NCI-H1048 (cell line): ENCODE results near the gene CLNK.
"Not testable (repeated sequence)": the region's sequence is repeated elsewhere in the genome, so short reads cannot be mapped to it uniquely, and the experiment has no call there.

Experiments used
- DNase-seq: peaks from one replicate; lab custom pipeline; 2025; lab: John Stamatoyannopoulos, UW

Gene CLNK

DNA sequence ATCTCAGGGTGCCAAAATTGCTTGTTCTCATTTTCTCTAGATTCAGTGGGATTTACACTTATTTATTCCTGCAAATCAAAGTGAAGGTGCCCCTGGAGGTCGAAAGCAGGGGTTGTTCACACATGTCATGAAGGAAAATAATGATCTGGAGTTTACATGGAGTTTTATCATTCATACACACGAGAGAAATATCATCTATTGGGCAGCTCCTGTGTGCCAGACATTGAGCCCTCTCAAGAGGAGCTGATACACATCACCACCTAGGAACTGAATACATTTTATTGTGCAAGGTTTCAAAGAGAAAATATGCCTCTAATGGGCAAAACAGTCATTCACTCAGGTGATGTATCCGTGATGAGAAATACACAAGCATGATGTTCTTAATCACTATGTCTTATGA is 23.5 kb downstream of the CLNK start:
- no peak for DNase-seq

DNA sequence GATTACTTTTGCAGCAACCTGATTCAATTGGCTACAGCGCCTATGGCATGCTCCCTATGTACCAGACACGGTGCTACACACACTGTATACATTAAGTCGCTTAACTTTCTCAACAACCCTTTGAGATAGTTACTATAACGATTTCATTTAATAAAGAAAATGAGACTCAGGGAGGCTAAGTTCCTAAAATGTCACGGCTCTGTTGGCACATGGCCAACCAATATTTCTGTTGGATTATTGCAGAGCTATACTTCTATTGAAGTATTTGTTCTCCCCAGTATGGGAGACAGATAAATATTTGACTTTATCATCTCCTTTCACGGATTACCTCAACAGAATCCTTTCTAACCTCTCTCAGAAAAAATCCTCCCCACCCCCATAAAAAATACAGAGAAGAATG is 25.3 kb downstream of the CLNK start:
- no peak for DNase-seq

DNA sequence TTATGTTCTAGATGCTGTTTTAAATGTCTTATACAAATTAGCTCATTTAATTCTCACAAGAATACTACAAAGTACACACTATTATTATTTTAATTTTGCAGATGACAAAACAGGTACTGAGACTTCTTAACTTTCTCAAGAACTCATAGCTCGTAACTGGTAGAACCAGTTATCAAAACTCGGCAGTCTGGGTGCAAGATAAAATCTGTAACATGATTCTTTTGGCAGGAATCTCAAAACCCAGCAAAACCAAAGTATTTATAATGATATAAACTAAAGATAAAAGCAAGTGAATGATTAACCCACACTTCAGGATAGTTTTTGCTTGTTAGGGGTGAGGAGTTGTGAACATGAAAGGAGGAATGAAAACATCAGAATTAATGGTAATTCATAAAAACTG is 27.6 kb downstream of the CLNK start:
- no peak for DNase-seq

DNA sequence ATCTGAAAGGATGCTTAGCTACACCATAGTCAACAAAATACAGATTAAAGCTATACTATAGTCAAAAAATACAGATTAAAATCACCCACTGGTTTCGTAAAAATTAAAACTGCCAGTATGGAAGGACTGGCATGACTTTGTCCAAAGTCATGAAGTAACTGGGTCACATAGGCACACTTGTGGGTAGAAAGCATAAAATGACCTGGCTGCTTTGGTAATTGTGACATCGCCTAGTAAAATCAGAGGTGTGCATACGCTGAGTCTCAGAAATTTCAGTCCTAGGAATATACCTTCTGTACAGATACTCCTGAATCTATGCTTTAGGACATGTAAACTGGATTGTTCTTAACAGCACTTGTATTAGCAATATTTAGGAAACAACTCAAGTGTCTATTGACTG is 28.1 kb downstream of the CLNK start:
- no peak for DNase-seq

DNA sequence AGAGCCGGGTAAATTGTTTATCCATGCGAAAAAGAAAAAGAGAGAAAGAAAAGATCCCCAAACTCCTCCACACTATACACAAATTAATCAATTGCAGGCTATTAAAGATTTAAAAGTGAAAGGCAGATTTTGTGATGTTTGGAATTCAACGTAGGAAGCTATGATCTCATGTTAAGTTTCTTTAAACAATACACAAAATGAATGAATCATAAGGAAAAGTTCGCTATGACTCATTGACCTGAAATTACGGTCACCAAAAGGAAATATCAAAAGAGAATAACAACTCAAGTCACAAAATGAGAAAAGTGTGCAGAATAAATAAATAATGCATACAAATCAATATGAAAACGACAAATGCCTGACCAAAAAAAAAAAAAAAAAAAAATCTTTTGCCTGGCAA is 28.6 kb downstream of the CLNK start:
- no peak for DNase-seq

DNA sequence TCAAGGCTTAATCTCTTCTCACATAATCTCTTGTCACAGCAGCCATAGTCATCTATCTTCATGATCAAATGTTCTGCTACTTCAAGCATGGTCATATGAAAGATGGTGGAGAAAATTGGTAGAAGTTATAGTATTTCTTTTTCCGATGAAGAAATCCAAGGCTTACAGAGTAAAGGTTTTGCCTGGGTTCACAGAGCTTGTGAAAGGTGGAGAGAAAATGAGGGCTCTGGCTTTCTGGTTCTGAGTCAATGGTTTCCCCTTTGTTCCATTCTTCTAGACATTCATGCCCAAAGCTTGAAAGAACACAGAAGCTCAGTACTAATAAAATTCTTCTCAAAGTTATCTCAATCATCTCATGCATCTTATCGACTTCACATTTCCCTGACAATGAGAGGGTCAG is 36.1 kb downstream of the CLNK start:
- DNase-seq: no peak

DNA sequence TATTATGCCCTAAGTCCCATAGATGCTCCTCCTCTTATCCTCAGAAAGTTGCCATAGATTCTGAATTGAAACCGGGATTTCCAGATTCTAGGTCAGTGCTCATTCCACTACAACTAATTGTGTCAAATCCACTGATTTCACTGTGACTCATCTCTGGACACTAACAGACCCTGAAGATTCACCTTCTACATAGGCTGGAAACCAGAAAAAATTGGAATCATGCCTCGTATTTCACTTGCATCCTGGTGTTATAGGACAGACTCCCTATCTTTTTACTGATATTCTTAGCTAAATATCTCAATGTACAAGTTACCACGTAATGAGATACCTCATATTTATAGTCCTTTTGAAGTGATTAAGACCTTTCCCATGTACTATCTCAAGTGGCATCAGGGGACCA is 36.7 kb downstream of the CLNK start:
- no peak for DNase-seq

DNA sequence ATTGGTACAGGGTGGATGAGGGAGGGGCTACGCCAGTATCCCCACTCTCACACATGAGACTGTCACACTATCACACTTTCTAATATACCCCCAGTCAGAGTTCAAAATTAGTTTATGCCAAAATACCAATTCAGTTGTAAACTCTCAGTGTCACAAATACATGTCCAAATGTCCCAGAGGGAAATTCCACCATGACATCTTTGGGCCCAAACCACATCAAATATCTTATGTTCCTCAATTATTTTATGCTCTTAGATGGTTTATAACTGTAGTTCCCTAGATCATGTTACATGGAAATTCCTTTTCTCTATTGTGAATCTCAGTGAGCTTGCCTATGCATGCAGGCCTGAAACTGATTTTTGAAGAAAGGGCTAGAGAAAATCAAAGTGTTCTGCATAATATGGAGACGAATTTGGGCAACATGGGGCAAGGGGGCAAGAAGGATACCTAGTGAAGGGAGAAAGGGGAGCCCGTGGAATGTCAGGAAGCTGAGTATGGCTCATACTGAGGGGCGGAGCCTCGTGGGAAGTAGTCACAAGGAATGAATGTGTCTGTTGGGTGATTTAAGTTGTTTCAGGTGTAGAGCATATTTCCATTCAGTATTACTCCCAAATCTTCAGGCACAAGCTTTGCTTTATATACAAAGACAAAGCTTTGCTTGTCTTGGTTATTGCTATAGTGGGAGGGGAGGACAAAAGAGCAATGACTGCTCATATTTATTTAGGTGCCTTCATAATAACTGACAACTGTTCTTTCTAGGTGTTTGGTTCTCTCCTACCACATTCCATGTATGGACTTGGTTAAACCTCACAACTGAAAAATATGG is 40.8 kb downstream of the CLNK start:
- DNase-seq: no peak

DNA sequence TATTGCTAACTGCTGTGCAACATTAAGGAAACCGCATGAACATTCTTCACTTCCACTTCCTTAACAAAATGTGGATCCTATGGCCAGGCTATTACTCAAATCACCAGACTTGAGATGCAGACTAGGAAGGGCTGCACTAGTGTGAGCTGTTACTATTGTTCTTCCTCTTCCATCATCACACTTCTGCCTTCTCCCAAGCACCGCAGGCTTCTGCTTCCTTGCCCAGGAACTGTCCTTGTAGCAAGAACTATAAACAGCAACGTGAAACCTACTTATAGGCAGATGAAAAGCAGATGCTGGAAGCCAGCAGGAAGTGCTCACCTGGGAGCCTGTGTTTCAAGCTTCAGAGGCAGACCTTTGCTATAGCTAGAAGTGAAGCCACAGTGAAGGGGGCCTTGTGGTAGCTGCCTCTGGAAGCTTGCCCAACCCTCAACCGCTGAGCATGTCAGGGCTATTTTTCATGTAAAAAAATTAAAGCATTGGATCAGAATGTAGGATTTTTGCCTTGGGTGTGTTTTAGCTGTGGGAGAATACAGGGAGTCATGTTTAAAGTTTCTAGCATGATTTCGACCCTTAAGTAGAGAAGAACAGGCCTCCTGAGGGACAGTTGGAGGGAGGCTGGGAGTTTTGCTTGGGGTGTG is 43.9 kb downstream of the CLNK start:
- DNase-seq: no peak

DNA sequence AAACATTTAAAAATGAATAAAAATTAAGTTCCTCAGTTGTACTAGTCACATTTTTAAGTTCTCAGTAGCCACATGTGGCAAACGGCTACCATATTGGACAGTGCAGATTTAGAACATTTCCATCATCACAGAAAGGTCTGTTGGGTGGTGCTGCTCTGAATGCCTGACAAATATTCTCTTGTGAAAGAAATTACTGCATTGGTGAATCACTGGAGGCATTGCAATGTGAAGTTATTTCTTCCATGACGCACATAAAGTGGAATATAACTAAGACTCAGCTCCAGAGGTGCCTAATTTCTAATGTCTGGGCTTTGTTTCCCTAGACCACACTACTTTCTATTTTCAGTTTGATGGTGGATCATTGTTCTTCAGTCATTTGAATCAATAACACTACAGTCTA is 44.9 kb downstream of the CLNK start:
- no peak for DNase-seq

DNA sequence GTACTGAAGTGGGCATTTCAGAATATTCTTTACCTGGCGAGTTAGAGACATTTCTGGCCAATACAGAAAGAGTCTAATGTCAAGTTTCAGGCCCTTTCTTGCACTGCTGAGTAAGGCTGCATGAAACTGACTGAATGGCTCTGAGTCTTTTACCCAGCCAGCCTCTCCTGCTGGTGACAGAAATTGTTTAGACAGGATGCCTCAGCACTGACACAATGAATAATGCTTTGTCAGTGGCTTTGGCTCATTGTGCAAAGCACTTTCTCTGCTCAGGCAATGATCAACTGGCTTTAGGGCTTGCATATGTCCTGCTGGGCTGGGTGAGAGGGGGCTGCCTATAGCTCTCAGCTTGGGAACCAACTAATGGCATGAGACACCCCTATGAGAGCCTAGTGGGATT is 45.5 kb downstream of the CLNK start:
- no peak for DNase-seq

DNA sequence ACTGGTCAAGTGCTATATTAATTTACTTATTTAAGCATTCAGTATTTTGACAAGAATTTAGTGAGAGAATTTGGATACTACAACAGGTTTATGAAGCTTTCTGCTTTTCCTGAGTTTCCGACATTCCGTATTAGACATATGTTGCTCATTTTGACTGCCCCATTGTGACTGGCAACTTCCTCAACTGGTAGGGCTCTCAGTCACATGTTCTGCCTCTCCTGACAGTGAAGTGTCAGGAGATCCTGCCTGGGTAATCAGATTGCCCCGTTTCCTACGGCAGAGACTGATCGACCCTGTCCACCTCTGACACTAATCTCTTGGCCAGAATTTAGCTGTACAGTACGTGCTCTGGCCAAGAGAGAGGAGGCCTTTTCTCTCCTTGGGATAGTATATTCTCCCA is 49.5 kb downstream of the CLNK start:
- no peak for DNase-seq

DNA sequence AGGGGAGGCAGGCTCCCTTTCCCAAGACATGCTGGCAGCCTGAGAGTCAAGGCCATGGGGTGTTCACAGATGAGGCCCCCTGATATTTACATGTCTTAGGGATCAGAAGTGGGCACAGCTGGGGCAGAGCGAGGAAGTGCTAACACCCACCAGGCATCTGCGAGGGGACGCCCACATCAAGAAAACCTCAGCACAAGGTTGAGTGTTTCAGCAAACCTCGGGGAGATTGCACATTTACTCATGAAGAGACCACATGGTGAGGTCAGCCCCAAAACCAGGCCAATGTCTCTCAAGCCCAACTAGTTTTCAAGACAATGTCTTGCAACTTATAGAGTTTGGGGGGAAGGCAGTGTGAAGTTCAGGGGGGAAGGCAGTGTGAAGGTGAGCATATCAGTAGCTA is 55.2 kb downstream of the CLNK start:
- no peak for DNase-seq

DNA sequence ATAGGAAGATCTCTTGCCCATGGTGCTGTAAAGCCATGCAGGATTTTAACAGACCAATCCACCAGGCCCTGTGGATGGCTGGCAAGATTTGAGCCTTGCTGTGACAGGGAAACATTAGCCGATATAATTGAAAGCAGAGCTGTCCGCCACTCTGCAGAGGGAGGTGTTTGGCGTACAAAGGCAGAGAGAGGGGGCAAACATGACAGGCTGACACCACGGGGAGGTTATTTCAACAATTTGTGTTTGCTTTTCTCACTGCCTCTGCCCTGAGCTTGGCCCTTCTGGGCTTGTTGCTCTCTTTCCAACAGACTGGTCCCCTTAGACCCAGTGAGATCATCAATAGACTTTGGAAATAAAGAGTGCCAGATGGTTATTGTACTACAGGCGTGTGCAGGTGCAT is 59.4 kb downstream of the CLNK start:
- DNase-seq: no peak

DNA sequence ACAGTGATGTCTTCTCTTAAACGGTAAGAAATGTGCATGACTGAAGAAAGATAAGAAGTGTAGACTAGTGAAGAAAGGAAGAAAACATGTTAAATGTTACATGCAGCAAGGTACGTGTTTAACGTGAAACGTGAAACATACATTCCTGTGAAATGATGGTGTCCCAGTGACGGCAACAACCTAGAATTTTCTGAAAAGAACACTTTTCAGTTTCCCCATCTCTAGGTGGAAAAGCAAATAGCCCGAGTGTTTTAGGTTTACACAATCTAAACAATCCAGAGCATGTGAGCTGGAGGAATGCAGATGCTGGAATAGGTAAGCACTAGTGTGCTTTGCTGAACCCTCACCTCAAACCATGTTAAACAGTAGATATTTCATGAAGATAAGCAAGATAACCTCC is 60.7 kb downstream of the CLNK start:
- DNase-seq: no peak

DNA sequence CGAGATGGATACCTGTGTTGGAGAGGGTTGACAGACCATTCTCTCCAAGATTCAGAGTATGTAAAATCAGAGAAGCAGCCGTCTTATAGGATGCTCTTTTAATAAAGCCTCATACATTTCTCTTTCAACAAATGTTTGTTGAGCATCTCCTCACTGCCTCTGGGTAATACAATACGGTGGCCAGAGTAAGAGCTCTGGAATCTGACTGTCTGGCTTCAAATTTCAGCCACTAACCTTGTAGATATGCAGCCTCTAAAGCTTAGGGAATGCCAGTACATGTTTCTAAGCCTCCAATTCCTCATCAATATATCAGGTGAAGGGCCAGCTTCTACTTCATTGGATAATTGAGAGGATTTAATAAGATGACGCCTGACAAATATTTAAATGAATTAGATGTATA is 61.3 kb downstream of the CLNK start:
- DNase-seq: no peak

DNA sequence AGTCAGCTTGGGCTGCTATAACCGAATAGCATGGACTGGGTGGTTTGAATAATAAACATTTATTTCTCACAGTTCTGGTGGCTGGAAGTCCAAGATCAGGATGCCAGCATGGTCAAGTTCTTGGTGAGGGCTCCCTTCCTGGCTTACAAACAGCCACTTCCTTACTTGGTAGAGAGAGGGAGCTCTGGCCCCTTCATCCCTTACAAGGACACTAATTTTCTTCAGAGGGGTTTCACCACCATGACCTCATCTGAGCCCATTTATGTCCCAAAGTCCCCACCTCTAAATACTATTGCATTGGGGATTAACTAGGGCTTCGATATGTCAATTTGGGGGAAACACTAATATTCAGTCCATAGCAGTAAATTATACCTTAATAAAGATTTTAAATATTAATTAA is 61.8 kb downstream of the CLNK start:
- DNase-seq: no peak

DNA sequence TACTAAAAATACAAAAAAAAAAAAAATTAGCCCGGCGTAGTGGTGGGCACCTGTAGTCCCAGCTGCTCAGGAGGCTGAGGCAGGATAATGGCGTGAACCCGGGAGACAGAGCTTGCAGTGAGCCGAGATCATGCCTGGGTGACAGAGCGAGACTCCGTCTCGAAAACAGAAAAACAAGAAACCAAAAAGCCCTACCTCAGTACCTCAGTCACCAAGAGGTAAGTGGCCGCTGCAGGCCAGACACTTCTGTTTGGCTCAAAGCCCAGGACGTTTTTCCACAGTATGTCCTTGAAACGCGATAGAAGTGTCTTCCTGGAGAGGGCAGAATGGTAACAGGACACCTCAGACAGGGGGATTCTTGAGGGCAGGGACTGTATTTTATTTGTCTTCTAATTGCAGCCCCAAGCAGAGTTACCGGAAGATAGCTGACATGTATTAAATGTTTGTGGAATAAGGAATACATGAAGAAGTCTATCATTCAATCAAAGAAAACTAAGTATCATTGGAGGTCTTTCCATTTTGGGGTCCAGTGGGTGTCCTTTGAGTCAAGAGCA is 63.6 kb downstream of the CLNK start:
- no peak for DNase-seq

DNA sequence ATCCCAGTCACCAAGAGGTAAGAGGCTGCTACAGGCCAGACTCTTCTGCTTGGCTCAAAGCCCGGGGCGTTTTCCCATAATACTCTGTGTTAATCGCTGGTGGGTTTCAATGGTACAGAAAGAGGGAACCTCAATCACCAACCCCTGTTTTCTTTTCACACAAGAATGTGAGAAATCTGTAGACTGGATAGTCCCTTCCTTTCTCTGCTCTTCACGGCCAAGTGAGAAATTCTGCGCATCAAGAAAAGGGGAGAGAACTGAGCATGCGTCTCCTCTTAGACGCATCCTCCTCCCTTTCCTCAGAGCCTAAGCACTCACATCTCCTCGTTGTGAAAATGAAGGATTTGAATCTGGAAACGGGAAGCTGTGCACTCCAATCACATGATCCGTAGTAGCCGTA is 64.7 kb downstream of the CLNK start:
- no peak for DNase-seq

DNA sequence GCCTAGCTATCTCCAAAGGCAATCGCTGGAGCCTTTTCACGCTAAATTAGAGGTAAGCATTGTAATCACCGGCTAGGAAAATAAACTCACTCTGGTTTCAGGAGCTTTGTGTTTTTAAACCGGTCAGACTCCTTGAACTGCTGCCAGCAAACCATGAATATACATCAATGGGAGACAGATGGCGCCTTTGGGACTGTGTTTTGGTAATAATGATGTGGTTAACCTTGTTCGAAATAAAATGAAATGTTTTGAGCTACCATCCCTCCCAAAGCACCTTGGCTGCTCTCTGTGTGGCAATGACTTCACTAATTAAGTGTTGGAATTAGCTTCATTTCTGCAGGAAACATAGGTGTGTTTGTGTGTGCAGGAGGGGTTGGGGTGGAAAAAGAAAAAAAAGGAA is 65.3 kb downstream of the CLNK start:
- DNase-seq: peak; percentile 83

DNA sequence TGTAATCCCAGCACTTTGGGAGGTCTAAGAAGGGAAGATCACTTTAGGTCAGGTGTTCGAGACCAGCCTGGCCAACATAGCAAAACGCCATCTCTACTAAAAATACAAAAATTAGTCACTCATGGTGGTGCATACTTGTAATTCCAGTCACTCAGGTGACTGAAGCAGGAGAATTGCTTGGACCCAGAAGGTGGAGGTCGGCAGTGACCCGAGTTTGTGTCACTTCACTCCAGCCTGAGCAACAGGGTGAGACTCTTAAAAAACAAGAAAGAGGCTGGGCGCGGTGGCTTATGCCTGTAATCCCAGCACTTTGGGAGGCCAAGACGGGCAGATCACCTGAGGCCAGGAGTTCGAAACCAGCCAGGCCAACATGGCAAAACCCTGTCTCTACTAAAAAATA is 69.6 kb downstream of the CLNK start:
- DNase-seq: not testable (repeated sequence)

DNA sequence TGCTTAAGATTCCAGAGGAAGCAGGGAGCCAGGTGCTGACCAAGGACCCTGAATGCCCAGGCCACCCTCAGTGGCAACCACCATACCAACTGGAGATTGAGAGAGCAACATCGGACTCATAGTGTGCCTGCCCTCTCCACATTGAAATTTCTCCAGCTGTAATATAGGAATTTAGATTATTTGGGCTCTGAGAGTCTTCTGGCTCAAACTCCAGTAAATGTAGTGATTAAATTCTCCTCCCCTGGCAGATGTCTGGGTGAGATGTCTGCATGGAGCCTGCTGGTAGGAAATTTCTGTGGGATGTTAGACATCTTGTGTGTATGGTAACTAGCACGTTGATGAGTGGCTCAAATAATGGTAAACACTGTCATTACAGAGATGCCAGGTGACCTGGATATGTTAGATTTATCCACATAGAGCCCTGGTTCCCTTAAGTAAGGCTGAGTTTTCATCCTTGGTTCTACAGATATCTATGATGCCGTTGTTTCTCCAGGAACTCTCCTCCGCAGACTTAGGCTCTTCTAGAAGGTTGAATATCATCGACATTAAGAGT is 70.6 kb downstream of the CLNK start:
- no peak for DNase-seq

DNA sequence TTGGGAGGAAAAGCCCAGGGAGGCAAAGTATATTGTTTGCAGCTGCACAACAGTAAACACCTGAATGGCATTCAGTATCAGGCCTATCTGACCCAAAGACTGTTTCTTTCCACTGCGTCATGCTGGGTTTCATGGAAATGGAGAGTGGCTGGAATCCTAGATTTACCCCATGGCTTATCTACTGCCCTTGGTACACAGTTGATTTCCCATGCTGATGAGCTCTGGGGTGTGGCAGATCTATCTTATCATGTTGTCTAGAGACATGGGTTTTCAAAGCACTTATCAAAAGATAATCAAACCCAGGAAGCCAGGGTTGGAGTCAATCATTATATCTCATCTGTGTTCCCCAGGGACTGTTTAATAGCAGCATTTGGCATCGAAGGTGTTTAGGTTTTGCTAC is 72.1 kb downstream of the CLNK start:
- DNase-seq: no peak
